ENCODE results near the gene JAK2.

DNA sequence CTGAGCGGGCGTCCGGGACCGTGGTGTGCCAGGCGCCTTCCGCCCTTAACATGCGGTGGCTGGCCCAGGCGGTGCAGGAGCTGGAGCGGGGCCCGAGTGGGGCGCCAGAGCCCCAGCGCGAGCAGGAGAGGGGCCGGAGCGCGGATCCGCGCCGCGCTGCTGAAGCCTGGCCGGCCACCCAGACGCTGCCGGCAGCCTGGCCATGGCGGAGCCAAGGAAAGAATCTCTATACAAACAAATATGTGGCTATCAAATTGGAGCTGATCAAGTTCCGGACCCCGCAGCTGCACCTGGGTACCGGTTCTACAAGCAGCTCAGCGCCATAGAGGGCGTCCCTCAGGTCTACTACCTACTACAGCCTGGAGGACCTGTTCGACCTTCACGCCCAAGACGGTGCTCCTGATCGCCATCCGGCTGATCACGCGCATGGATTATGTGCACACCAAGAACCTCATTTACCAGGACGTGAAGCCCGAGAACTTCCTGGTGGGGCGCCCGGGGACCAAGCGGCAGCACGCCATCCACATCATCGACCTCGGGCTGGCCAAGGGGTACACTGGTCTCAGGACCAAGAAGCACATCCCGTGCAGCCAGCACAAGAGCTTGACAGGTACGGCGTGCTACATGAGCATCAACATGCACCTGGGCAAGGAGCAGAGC lies 55.8 kb downstream of the JAK2 start:
- TF ChIP-seq, protein P1, sequence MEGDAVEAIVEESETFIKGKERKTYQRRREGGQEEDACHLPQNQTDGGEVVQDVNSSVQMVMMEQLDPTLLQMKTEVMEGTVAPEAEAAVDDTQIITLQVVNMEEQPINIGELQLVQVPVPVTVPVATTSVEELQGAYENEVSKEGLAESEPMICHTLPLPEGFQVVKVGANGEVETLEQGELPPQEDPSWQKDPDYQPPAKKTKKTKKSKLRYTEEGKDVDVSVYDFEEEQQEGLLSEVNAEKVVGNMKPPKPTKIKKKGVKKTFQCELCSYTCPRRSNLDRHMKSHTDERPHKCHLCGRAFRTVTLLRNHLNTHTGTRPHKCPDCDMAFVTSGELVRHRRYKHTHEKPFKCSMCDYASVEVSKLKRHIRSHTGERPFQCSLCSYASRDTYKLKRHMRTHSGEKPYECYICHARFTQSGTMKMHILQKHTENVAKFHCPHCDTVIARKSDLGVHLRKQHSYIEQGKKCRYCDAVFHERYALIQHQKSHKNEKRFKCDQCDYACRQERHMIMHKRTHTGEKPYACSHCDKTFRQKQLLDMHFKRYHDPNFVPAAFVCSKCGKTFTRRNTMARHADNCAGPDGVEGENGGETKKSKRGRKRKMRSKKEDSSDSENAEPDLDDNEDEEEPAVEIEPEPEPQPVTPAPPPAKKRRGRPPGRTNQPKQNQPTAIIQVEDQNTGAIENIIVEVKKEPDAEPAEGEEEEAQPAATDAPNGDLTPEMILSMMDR (IDR thresholded peaks at IDR 0.05) = no peak
- no peak for TF ChIP-seq ZFX (IDR thresholded peaks at IDR 0.05; ENCODE audit: borderline replicate concordance)

Measured in 22Rv1 (cell line).